Thyroid gland (tissue), 4 donors: ENCODE data around the gene KLHL36.

Experiments
- CTCF ChIP-seq, 6 experiments: fragments of 200-600 bp in 3 of 6; fragments of 450-650 bp in 3 of 6; sonication (generic) in 3 of 6; IDR thresholded peaks; one replicate each; pipeline ENCODE4 v1.5.1; 2016 to 2019; ENCODE audit warnings: antibody characterized with exemption in 6 of 6, mild to moderate bottlenecking in 2 of 6, inconsistent platforms in 1 of 6, moderate library complexity in 1 of 6
- POLR2A ChIP-seq, 2 donors: fragments of 450-650 bp; IDR thresholded peaks; one replicate each; pipeline ENCODE4 v1.6.1; 2017; ENCODE audit warnings: antibody characterized with exemption in 2 of 2, mild to moderate bottlenecking in 2 of 2, moderate library complexity in 1 of 2

GRCh38 chr16:84650062-84650991 lies 2.0 kb downstream of the KLHL36 start:
- TF ChIP-seq CTCF (IDR thresholded peaks at IDR 0.05) (no peak), POLR2A (IDR thresholded peaks at IDR 0.05) (no peak)
